Bronchus fibroblast of lung (primary cell): ENCODE data around the gene ZNF579. TPM values are rescaled to one million over a fixed set of nuclear protein-coding genes. Genes with fewer than 3 reads are reported as not detected.

Experiments used
- total RNA-seq: library from RNA; depleted of rRNA; stranded (reverse); fragments of >200 nt; gene quantifications from 2 replicates; pipeline ENCODE4 v1.2.3, GENCODE V29; 2015

ZNF579 gene
- total RNA-seq, result 5.0 and 5.2 TPM in 2 replicates

GRCh38 chr19:55580628-55581144, at the start of gene ZNF579:
ZNF579 (minus strand) TSS chr19:55580848; CDS start chr19:55579639, 1,209 bp downstream.

DNA sequence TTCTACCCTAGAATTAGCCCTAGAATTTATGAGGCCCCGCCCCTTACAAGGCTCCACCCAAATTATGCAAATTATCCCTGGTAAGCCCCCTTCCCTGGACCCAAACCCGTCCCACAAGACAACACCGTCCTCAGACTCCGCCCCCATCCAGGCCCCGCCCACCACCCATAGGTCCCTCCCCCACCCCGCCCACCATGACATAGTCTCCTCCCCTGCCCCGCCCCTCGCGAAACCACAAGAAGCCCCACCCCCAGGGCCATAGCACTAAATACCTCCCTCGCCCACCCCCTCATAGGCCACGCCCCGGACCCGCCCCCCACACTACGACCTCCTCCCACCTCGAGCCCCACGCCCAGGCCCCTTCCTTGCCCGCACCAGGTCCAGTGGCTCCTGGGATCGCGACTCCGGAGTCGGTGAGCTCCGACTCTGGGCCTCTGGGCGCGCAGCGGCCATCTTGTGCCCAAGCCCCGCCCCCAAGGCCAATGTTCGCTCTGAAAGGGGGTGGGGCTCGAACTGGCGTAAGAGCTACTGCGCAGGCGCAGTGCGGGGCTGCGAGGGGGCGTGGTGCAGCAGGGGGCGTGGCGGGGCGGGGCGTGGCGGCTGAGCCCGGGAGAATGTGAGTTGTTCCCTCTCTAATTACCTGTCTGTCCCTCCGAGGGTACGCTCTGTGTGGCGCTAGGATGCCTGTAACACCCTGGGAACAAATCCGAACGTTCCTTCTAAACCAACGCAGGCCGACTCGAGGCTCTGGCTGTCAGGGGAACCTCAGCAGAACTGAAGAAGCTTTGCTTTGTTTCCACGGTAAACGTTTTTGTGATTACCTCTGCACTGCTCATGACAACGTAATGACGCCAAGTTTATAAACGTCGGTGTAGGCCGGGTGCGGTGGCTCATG, 43.7 kb upstream of the ZNF579 start, which contains the start of gene ZNF784:
Gene ZNF784 (minus strand): TSS at position 458 of the 895 bp plus-strand sequence. CDS start 5 bp downstream, at position 453.

GRCh38 chr19:55605637-55606470, 25.2 kb upstream of the ZNF579 start, which contains the start of gene ZNF865:
ZNF865 (plus strand) TSS chr19:55605647; CDS start chr19:55613619, 7,972 bp downstream.

DNA sequence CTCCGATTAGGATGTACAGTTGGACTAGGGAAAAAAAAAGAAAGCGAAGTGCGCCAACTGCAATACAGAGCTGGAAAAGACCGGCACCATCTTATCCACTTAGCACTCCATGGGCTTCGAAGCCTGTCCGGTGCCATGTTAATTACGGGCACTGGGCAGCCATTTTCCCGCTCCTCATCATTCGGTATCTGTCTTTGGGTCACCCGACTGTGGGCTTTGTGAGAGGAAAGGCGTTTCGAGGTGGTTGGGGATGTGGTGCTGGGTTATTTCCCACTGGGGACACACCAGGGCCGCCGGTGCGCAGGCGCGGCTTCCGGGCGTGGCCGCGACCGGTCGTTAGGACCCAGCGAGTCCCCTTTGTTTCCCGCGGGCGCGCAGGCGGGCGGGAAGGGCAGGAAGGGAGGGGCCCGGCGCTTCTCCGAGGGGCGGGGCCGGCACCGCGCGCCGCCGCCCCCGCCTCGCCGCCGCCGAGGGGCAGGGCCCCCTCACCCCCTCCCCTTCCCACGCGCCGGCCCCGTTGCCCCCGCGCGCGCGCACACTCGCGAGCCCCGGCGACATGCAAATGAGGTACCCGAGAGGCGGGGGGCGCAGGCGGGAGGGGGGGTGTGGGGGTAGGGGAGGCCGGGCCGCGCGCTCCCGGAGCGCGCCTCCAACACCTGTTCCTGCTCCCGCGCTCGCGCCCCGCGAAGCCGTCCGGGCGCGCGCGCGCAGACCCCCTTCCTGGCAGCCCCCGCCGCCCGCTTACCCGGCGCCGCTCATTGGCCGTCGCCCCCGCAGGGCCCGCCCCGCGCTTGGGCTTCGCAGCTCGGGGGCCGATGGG, 19.4 kb upstream of the ZNF579 start, which contains the start of gene ZNF524:
Gene ZNF524 (plus strand): TSS at position 447 of the 820 bp plus-strand sequence. CDS start 1,825 bp downstream, outside the sequence.

DNA sequence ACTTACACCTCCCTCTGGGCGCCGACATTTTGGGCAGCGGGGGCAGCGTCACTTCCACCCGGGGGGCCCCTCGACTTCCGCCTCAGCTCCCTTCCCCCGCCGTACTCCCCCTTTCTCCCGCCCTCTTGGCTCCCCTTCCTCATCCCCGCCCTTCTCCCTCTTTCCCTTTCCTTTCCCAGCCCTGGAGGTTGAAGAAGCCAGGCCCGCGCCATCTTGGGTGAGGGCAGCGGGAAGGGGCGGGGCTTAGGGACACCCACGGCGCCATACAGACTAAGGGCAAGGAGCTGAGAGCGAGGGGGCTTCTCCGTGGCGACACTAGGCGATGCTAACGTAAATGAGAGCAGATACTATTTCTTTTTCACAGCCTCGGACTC, 18.8 kb upstream of the ZNF579 start, which contains the start of gene FIZ1:
Gene FIZ1 (minus strand): TSS at position 50 of the 374 bp plus-strand sequence. CDS start 1,652 bp downstream, outside the sequence.

DNA sequence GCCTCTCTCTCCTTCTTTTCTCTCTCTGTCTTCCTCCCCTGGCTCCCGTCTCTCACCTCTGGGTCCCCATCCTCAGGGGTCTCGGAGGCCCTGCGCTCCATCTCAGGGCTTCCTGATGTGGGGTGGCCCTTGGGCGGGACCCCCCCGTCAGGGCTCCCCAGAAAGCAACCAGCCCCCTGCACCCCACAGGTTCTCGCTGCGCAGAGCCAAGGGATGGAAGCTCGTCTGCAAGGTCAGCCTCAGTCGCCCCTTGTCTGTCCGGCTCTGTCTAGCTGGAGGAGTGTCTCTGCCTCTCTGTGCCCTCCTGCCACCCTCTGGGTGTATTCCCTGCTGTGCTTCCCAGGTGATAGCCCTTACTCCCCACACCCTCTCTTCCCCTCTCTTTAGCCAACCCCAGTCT, 35.2 kb downstream of the ZNF579 start, which contains the start of gene SBK3:
Gene SBK3 (minus strand): TSS at position 101 of the 400 bp plus-strand sequence. CDS start 0 bp downstream, at position 101.

DNA sequence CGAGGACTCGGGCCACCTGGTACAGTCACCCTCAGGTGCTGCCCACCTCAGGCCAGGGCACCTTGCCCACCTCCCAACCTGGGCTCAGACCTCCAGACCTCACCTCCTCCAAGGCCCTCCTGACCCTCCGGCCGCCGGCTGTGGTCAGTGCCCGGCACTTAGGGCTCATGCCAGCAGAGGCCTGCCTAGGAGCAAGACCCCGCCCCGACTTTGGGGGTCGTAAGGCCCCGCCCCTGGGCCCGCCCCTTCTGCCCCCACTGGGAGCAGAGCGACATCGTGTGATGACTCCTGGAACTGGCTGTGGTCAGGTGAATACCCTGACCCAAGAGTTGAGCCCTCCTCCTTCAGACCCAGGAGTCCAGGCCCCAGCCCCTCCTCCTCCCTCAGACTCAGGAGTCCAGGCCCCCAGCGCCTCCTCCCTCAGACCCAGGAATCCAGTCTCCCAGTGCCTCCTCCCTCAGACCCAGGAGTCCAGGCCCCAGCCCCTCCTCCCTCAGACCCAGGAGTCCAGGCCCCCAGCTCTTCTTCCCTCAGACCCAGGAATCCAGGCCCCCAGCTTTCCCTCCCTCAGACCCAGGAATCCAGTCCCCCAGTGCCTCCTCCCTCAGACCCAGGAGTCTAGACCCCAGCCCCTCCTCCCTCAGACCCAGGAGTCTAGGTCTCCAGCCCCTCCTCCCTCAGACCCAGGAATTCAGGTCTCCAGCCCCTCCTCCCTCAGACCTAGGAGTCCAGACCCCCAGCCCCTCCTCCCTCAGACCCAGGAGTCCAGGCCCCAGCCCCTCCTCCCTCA, 43.5 kb downstream of the ZNF579 start, which contains the start of gene SBK2:
Gene SBK2 (minus strand): TSS at position 183 of the 790 bp plus-strand sequence. CDS start 839 bp downstream, outside the sequence.

Other genes starting within 250 kb of the ZNF579 start
- 5.5 and 7.4 TPM in 2 replicates for gene KMT5C, start 241.0 kb downstream of the ZNF579 start, total RNA-seq
- 0.30 TPM in 1 of 2 replicates, not detected in the other for gene COX6B2, start 226.1 kb downstream of the ZNF579 start, total RNA-seq
- gene GARIN5B, start 217.6 kb downstream of the ZNF579 start, total RNA-seq, result not detected in 2 replicates
- 2.4 and 10.4 TPM in 2 replicates for gene IL11, start 210.4 kb downstream of the ZNF579 start, total RNA-seq
- gene TMEM190, start 204.0 kb downstream of the ZNF579 start, total RNA-seq, result not detected in 2 replicates
- 0.17 and 1.8 TPM in 2 replicates for gene TMEM238, start 196.6 kb downstream of the ZNF579 start, total RNA-seq
- gene RPL28, start 194.9 kb downstream of the ZNF579 start, total RNA-seq, result 462 and 817 TPM in 2 replicates
- gene UBE2S, start 173.1 kb downstream of the ZNF579 start, total RNA-seq, result 249 and 263 TPM in 2 replicates
- not detected in 2 replicates for gene SHISA7, start 137.5 kb downstream of the ZNF579 start, total RNA-seq
- 74.8 and 86.4 TPM in 2 replicates for gene ISOC2, start 119.2 kb downstream of the ZNF579 start, total RNA-seq
- gene C19orf85, start 116.1 kb downstream of the ZNF579 start, total RNA-seq, result not detected in 2 replicates
- gene ZNF628, start 104.2 kb downstream of the ZNF579 start, total RNA-seq, result 5.4 and 9.4 TPM in 2 replicates
- 25.1 and 29.8 TPM in 2 replicates for gene NAT14, start 95.7 kb downstream of the ZNF579 start, total RNA-seq
- gene SSC5D, start 92.4 kb downstream of the ZNF579 start, total RNA-seq, result 0.89 and 1.7 TPM in 2 replicates
- not detected in 2 replicates for gene SBK2, start 43.7 kb downstream of the ZNF579 start, total RNA-seq
- 0.15 TPM in 1 of 2 replicates, not detected in the other for gene SBK3, start 35.3 kb downstream of the ZNF579 start, total RNA-seq
- 4.5 and 4.9 TPM in 2 replicates for gene FIZ1, start 18.7 kb upstream of the ZNF579 start, total RNA-seq
- 19.3 and 19.7 TPM in 2 replicates for gene ZNF524, start 19.4 kb upstream of the ZNF579 start, total RNA-seq
- 2.4 and 3.2 TPM in 2 replicates for gene ZNF865, start 24.8 kb upstream of the ZNF579 start, total RNA-seq
- 1.9 and 3.0 TPM in 2 replicates for gene ZNF784, start 43.7 kb upstream of the ZNF579 start, total RNA-seq
- 10.4 and 15.0 TPM in 2 replicates for gene ZNF580, start 60.2 kb upstream of the ZNF579 start, total RNA-seq
- gene ZNF581, start 62.8 kb upstream of the ZNF579 start, total RNA-seq, result 20.5 and 26.3 TPM in 2 replicates
- 14.7 and 15.6 TPM in 2 replicates for gene CCDC106, start 67.4 kb upstream of the ZNF579 start, total RNA-seq
- gene U2AF2, start 74.2 kb upstream of the ZNF579 start, total RNA-seq, result 197 and 225 TPM in 2 replicates
- 103 and 112 TPM in 2 replicates for gene EPN1, start 94.4 kb upstream of the ZNF579 start, total RNA-seq
- gene NLRP9, start 157.6 kb upstream of the ZNF579 start, total RNA-seq, result not detected in 2 replicates
- not detected in 2 replicates for gene RFPL4A, start 178.2 kb upstream of the ZNF579 start, total RNA-seq
- not detected in 2 replicates for gene RFPL4AL1, start 188.3 kb upstream of the ZNF579 start, total RNA-seq